AG10803 (cell line): ENCODE data around the gene PHLDB3.

Experiments
- DNase-seq: peaks from one replicate; pipeline ENCODE4 v3.0.0; 2010; ENCODE audit warnings: low read depth
- H3K4me3 ChIP-seq: 2 replicates; pipeline ENCODE4 v1.5.1; 2011; ENCODE audit warnings: mild to moderate bottlenecking, low read length, control low read depth
- CTCF ChIP-seq: conservative IDR thresholded peaks from 2 replicates; pipeline ENCODE4 v1.5.1; 2011; ENCODE audit warnings: mild to moderate bottlenecking, low read length, control low read depth, inconsistent platforms

PHLDB3 gene

GRCh38 chr19:43467730-43468129 lies 36.8 kb downstream of the PHLDB3 start:
- TF ChIP-seq CTCF = no peak
- DNase-seq = peak; percentile 38
- no peak overlapping the region for H3K4me3 ChIP-seq

GRCh38 chr19:43467276-43467675 lies 37.3 kb downstream of the PHLDB3 start:
- H3K4me3 ChIP-seq = no peak overlapping the region
- TF ChIP-seq CTCF = no peak
- no peak for DNase-seq

- no peak for DNase-seq
- no peak overlapping the region for H3K4me3 ChIP-seq
- no peak for TF ChIP-seq CTCF
Observed at GRCh38 chr19:43466793-43467192, 37.8 kb downstream of the PHLDB3 start.

- no peak for TF ChIP-seq CTCF
- peak; percentile 18 for DNase-seq
- H3K4me3 ChIP-seq = no peak within 1 kb of the TSS
Observed at GRCh38 chr19:43465468-43466120, 39.0 kb downstream of the PHLDB3 start, which contains the start of gene LYPD3. Gene LYPD3 (minus strand): TSS chr19:43465608. CDS start chr19:43465571, 37 bp downstream.

GRCh38 chr19:43464134-43464775 lies 40.3 kb downstream of the PHLDB3 start:
- DNase-seq = no peak
- H3K4me3 ChIP-seq = peak overlapping the region; percentile 85
- no peak for TF ChIP-seq CTCF

- peak; percentile 85 for DNase-seq
- peak overlapping the region; percentile 85 for H3K4me3 ChIP-seq
- no peak for TF ChIP-seq CTCF
Observed at GRCh38 chr19:43463381-43464133, 41.0 kb downstream of the PHLDB3 start.
